ENCODE data around the gene PHF5A. TPM values are rescaled to one million over a fixed set of nuclear protein-coding genes. Genes with fewer than 3 reads are reported as not detected.

Gene PHF5A
- total and polyA plus RNA-seq, 2 of the 8 experiments (the other 6 are each of a cell fraction or from before 2014, with no cell fraction given): 119 to 135 TPM

DNA sequence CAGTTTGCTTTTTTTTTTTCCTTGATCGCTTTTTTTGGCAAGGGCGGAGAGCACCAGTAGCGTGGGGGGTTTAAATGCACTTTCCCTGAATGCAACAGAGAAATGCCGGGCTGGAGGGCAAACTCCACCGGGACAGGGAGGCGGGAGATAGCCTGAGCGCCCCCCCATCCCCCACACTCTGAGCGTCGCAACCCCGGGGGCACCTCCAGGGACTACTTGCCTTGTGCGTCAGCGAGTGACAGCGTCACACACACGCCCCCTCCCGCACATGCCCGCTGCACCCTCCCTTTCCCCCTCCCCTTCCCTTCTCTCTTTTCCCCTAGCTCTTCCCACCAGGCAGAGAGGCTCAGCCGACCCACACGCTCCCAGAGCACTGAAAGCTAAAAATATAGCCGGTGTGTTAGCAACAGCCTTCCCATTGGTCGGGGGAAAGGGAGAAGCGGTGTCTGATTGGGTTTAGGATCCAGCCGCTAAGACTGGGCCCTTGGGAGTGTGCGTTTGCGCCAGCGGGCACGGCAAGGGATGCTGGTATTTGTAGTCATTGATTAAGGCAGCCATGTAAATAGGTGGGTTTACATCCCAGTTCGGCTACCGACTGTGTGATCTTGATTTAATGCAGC lies 20.2 kb downstream of the PHF5A start (continued):
- TF ChIP-seq, protein P1, sequence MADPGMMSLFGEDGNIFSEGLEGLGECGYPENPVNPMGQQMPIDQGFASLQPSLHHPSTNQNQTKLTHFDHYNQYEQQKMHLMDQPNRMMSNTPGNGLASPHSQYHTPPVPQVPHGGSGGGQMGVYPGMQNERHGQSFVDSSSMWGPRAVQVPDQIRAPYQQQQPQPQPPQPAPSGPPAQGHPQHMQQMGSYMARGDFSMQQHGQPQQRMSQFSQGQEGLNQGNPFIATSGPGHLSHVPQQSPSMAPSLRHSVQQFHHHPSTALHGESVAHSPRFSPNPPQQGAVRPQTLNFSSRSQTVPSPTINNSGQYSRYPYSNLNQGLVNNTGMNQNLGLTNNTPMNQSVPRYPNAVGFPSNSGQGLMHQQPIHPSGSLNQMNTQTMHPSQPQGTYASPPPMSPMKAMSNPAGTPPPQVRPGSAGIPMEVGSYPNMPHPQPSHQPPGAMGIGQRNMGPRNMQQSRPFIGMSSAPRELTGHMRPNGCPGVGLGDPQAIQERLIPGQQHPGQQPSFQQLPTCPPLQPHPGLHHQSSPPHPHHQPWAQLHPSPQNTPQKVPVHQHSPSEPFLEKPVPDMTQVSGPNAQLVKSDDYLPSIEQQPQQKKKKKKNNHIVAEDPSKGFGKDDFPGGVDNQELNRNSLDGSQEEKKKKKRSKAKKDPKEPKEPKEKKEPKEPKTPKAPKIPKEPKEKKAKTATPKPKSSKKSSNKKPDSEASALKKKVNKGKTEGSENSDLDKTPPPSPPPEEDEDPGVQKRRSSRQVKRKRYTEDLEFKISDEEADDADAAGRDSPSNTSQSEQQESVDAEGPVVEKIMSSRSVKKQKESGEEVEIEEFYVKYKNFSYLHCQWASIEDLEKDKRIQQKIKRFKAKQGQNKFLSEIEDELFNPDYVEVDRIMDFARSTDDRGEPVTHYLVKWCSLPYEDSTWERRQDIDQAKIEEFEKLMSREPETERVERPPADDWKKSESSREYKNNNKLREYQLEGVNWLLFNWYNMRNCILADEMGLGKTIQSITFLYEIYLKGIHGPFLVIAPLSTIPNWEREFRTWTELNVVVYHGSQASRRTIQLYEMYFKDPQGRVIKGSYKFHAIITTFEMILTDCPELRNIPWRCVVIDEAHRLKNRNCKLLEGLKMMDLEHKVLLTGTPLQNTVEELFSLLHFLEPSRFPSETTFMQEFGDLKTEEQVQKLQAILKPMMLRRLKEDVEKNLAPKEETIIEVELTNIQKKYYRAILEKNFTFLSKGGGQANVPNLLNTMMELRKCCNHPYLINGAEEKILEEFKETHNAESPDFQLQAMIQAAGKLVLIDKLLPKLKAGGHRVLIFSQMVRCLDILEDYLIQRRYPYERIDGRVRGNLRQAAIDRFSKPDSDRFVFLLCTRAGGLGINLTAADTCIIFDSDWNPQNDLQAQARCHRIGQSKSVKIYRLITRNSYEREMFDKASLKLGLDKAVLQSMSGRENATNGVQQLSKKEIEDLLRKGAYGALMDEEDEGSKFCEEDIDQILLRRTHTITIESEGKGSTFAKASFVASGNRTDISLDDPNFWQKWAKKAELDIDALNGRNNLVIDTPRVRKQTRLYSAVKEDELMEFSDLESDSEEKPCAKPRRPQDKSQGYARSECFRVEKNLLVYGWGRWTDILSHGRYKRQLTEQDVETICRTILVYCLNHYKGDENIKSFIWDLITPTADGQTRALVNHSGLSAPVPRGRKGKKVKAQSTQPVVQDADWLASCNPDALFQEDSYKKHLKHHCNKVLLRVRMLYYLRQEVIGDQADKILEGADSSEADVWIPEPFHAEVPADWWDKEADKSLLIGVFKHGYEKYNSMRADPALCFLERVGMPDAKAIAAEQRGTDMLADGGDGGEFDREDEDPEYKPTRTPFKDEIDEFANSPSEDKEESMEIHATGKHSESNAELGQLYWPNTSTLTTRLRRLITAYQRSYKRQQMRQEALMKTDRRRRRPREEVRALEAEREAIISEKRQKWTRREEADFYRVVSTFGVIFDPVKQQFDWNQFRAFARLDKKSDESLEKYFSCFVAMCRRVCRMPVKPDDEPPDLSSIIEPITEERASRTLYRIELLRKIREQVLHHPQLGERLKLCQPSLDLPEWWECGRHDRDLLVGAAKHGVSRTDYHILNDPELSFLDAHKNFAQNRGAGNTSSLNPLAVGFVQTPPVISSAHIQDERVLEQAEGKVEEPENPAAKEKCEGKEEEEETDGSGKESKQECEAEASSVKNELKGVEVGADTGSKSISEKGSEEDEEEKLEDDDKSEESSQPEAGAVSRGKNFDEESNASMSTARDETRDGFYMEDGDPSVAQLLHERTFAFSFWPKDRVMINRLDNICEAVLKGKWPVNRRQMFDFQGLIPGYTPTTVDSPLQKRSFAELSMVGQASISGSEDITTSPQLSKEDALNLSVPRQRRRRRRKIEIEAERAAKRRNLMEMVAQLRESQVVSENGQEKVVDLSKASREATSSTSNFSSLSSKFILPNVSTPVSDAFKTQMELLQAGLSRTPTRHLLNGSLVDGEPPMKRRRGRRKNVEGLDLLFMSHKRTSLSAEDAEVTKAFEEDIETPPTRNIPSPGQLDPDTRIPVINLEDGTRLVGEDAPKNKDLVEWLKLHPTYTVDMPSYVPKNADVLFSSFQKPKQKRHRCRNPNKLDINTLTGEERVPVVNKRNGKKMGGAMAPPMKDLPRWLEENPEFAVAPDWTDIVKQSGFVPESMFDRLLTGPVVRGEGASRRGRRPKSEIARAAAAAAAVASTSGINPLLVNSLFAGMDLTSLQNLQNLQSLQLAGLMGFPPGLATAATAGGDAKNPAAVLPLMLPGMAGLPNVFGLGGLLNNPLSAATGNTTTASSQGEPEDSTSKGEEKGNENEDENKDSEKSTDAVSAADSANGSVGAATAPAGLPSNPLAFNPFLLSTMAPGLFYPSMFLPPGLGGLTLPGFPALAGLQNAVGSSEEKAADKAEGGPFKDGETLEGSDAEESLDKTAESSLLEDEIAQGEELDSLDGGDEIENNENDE (IDR thresholded peaks at IDR 0.05; ENCODE audit: insufficient replicate concordance, low read length): no peak
- TF ChIP-seq HDAC2 (IDR thresholded peaks at IDR 0.05; ENCODE audit: borderline replicate concordance in 1 of 2, low read depth in 2 of 2, low read length in 2 of 2) (0 out of 4 replicates have a peak, but pooled peaks of 1 of the 2 experiments have one; percentile 77), NRF1 (IDR thresholded peaks at IDR 0.05; ENCODE audit: low read depth, low read length) (peak; percentile 35; the same call in 1 of the 2 replicates), GTF2F1 (IDR thresholded peaks at IDR 0.05; ENCODE audit: borderline replicate concordance, low read depth, low read length) (no peak), YY1 (IDR thresholded peaks at IDR 0.05; ENCODE audit: low read depth, low read length) (peak; percentile 95), EZH2 (IDR thresholded peaks at IDR 0.05; ENCODE audit: low read depth, low read length, severe bottlenecking) (no peak), MAFK (IDR thresholded peaks at IDR 0.05; ENCODE audit: low read depth, low read length) (no peak), CTBP2 (IDR thresholded peaks at IDR 0.05; ENCODE audit: borderline replicate concordance, insufficient read depth, insufficient read length, low read length) (no peak), CREB1 (IDR thresholded peaks at IDR 0.05) (peak; percentile 95), CEBPB (IDR thresholded peaks at IDR 0.05; ENCODE audit: low read depth, low read length) (no peak), KDM4A (IDR thresholded peaks at IDR 0.05; ENCODE audit: low read depth, low read length, severe bottlenecking) (no peak)

All from H1 (cell line).